Esophagus (tissue), 2 donors: ENCODE results near the gene SULT6B1. TPM values are rescaled to one million over a fixed set of nuclear protein-coding genes. Genes with fewer than 3 reads are reported as not detected.

Experiments
- H3K27ac ChIP-seq, 2 donors: one replicate each; pipeline ENCODE4 v1.5.1; 2013; ENCODE audit warnings: low read depth in 2 of 2, mild to moderate bottlenecking in 2 of 2, inconsistent platforms in 1 of 2, low read length in 1 of 2, moderate library complexity in 1 of 2
- H3K27me3 ChIP-seq, 2 donors: one replicate each; pipeline ENCODE4 v1.6.1; 2013; ENCODE audit warnings: low read length in 2 of 2, control low read depth in 1 of 2, mild to moderate bottlenecking in 1 of 2; ENCODE audit not compliant: insufficient read depth in 2 of 2, control insufficient read depth in 1 of 2
- H3K36me3 ChIP-seq, 2 donors: one replicate each; pipeline ENCODE4 v1.6.1; 2013; ENCODE audit warnings: low read length in 1 of 2; ENCODE audit not compliant: control insufficient read depth in 2 of 2, insufficient read depth in 2 of 2
- H3K4me1 ChIP-seq, 2 donors: one replicate each; pipeline ENCODE4 v1.6.1; 2013; ENCODE audit warnings: low read length in 1 of 2; ENCODE audit not compliant: control insufficient read depth in 2 of 2, insufficient read depth in 2 of 2
- H3K4me3 ChIP-seq, 2 donors: one replicate each; pipeline ENCODE4 v1.5.1; 2013; ENCODE audit warnings: low read length in 2 of 2, mild to moderate bottlenecking in 2 of 2, low read depth in 1 of 2, moderate library complexity in 1 of 2
- H3K9me3 ChIP-seq, 2 donors: one replicate each; pipeline ENCODE4 v1.6.1; 2013; ENCODE audit warnings: mild to moderate bottlenecking in 2 of 2, low read depth in 1 of 2, low read length in 1 of 2, moderate library complexity in 1 of 2; ENCODE audit not compliant: control insufficient read depth in 2 of 2, insufficient read depth in 1 of 2
- WGBS, 2 donors: extraction: QIAGEN DNeasy Blood & Tissue Kit; methylation state at CpG; one replicate each; pipeline ENCODE4 v1.1.7; 2013; 5-methylcytosine and 5-hydroxymethylcytosine counted together
- polyA plus RNA-seq, 2 donors: library from polyadenylated mRNA; stranded (reverse); fragments of 200-250 nt; gene quantifications; one replicate each; pipeline ENCODE4 v1.2.3, GENCODE V29; 2013
- donor health status: healthy with polysubstance abuse.
- donor health status: Bipolar disorder and iron deficiency.

SULT6B1 gene
- polyA plus RNA-seq, 2 donors = not detected

- Histone ChIP-seq H3K36me3 (no peaks in the 10 kb centered on the region), H3K27ac (no peak overlapping the region), H3K4me3 (no peak overlapping the region), H3K4me1 (no peaks in the 10 kb centered on the region), H3K27me3 (no peaks in the 10 kb centered on the region), H3K9me3 (no peaks in the 10 kb centered on the region)
- 93 to 94% methylated on average over 5 of the region's 5 CpGs for WGBS, 2 donors
These were observed 7.8 kb downstream of the SULT6B1 start for GRCh38 chr2:37180640-37181039.

GRCh38 chr2:37180006-37180639, 8.3 kb downstream of the SULT6B1 start:
- WGBS, 2 donors = 35 to 43% methylated on average over 4 of the region's 4 CpGs
- Histone ChIP-seq H3K27me3 (no peaks in the 10 kb centered on the region), H3K4me1 (no peaks in the 10 kb centered on the region), H3K4me3 (no peak overlapping the region), H3K27ac (no peak overlapping the region), H3K9me3 (no peaks in the 10 kb centered on the region), H3K36me3 (no peaks in the 10 kb centered on the region)

- WGBS, 2 donors = 82 to 85% methylated on average over 1 of the region's 1 CpG
- no peak overlapping the region for H3K27ac ChIP-seq
- H3K27me3 ChIP-seq = no peaks in the 10 kb centered on the region
These were observed 14.7 kb downstream of the SULT6B1 start for GRCh38 chr2:37173741-37174140.

GRCh38 chr2:37171624-37171950, 16.9 kb downstream of the SULT6B1 start:
- Histone ChIP-seq H3K4me3 (no peak overlapping the region), H3K4me1 (no peaks in the 10 kb centered on the region), H3K27me3 (no peaks in the 10 kb centered on the region), H3K9me3 (no peaks in the 10 kb centered on the region), H3K36me3 (no peaks in the 10 kb centered on the region), H3K27ac (no peak overlapping the region)

More at GRCh38 chr2:37173741-37174140, 14.7 kb downstream of the SULT6B1 start:
- Histone ChIP-seq H3K36me3 (no peaks in the 10 kb centered on the region), H3K9me3 (no peaks in the 10 kb centered on the region), H3K4me3 (no peak overlapping the region), H3K4me1 (no peaks in the 10 kb centered on the region)

- WGBS, 2 donors = 41 to 46% methylated on average over 17 of the region's 17 CpGs
- H3K27me3 ChIP-seq = no peaks in the 10 kb centered on the region
- H3K4me3 ChIP-seq = no peak overlapping the region
These were observed 20.1 kb downstream of the SULT6B1 start for GRCh38 chr2:37168217-37168981.

GRCh38 chr2:37167636-37168180, 20.8 kb downstream of the SULT6B1 start:
- WGBS, 2 donors = 76 to 79% methylated on average over 3 of the region's 3 CpGs
- no peaks in the 10 kb centered on the region for H3K27me3 ChIP-seq
- H3K4me3 ChIP-seq = no peak overlapping the region
- no peaks in the 10 kb centered on the region for H3K9me3 ChIP-seq
- H3K36me3 ChIP-seq = no peaks in the 10 kb centered on the region
- no peaks in the 10 kb centered on the region for H3K4me1 ChIP-seq
- H3K27ac ChIP-seq = peak overlapping the region in 1 of 2 donors; percentile 34

More at GRCh38 chr2:37168217-37168981, 20.1 kb downstream of the SULT6B1 start:
- H3K9me3 ChIP-seq = no peaks in the 10 kb centered on the region
- H3K36me3 ChIP-seq = no peaks in the 10 kb centered on the region
- no peaks in the 10 kb centered on the region for H3K4me1 ChIP-seq
- H3K27ac ChIP-seq = peak overlapping the region; percentile 34 to 65

GRCh38 chr2:37164757-37165156, 23.7 kb downstream of the SULT6B1 start:
- H3K4me1 ChIP-seq = no peaks in the 10 kb centered on the region
- no peak overlapping the region for H3K27ac ChIP-seq
- no peaks in the 10 kb centered on the region for H3K36me3 ChIP-seq
- H3K27me3 ChIP-seq = no peaks in the 10 kb centered on the region
- 79 to 92% methylated on average over 1 of the region's 1 CpG for WGBS, 2 donors
- H3K4me3 ChIP-seq = no peak overlapping the region
- no peaks in the 10 kb centered on the region for H3K9me3 ChIP-seq

GRCh38 chr2:37156857-37157714, 31.4 kb downstream of the SULT6B1 start, which contains the start of gene EIF2AK2:
Gene EIF2AK2 (minus strand): TSS chr2:37156980. CDS start chr2:37147806, 9,174 bp downstream.
- no peaks in the 10 kb centered on the region for H3K27me3 ChIP-seq
- WGBS, 2 donors = 8% methylated on average over 41 to 55 of the region's 55 CpGs
- peaks cover 0 to 8% of the 10 kb centered on the region in 2 donors for H3K4me1 ChIP-seq
- peak within 1 kb of the TSS; percentile 79 to 87 for H3K27ac ChIP-seq
- no peaks in the 10 kb centered on the region for H3K9me3 ChIP-seq
- H3K36me3 ChIP-seq = no peaks in the 10 kb centered on the region
- H3K4me3 ChIP-seq = peak within 1 kb of the TSS; percentile 70 to 97

- no peaks in the 10 kb centered on the region for H3K27me3 ChIP-seq
- H3K36me3 ChIP-seq = no peaks in the 10 kb centered on the region
- H3K27ac ChIP-seq = peak overlapping the region; percentile 79 to 87
- 1 to 2% methylated on average over 27 of the region's 27 CpGs for WGBS, 2 donors
- H3K4me1 ChIP-seq = peaks cover 0 to 8% of the 10 kb centered on the region in 2 donors
- peak overlapping the region; percentile 70 to 97 for H3K4me3 ChIP-seq
- no peaks in the 10 kb centered on the region for H3K9me3 ChIP-seq
These were observed 32.2 kb downstream of the SULT6B1 start for GRCh38 chr2:37156071-37156856.
